ENCODE data around the gene TTC7B. TPM values are rescaled to one million over a fixed set of nuclear protein-coding genes. Genes with fewer than 3 reads are reported as not detected.

TTC7B gene
- total and polyA plus RNA-seq, 2 of the 8 experiments (the other 6 are each of a cell fraction or from before 2014, with no cell fraction given): 23.7 to 34.0 TPM

GRCh38 chr14:90539496-90539775 lies 276.8 kb downstream of the TTC7B start:
- Histone ChIP-seq H3K36me3 (ENCODE audit: control insufficient read depth in 2 of 4, insufficient read depth in 4 of 4, low read length in 3 of 4) (no peaks in the 10 kb centered on the region), H3K27me3 (replicated peaks in 1 of 4; ENCODE audit: control insufficient read depth in 3 of 4, extremely low read depth in 1 of 4, insufficient read depth in 3 of 4, low read length in 3 of 4) (no peaks in the 10 kb centered on the region), H4K5ac (ENCODE audit: insufficient read length, low read depth, low read length) (no peak overlapping the region), H3K9ac (replicated peaks in 1 of 4; ENCODE audit: extremely low read depth in 1 of 4, low read depth in 3 of 4, low read length in 3 of 4) (no peak overlapping the region), H3K4me1 (replicated peaks in 1 of 4; ENCODE audit: control insufficient read depth in 3 of 4, insufficient read depth in 4 of 4, low read length in 3 of 4) (peaks cover 0 to 8% (median 1%) of the 10 kb centered on the region in 4 experiments; a peak in 4 of 7 replicates), H3K18ac (ENCODE audit: extremely low read depth, low read length) (no peak overlapping the region), H2BK120ac (replicated peaks; ENCODE audit: low read depth, low read length) (no peak overlapping the region), H2BK20ac (ENCODE audit: low read length) (no peak overlapping the region), H3K9me3 (ENCODE audit: insufficient read depth in 2 of 2, low read depth in 1 of 2, low read length in 1 of 2) (no peaks in the 10 kb centered on the region), H2BK12ac (ENCODE audit: low read depth, low read length) (no peak overlapping the region), H4K8ac (ENCODE audit: extremely low read depth, insufficient read depth, low read length) (peak overlapping the region; percentile 53; the same call in 1 of the 2 replicates), H3K79me2 (ENCODE audit: control insufficient read depth in 1 of 2, insufficient read depth in 2 of 2, low read length in 2 of 2) (no peaks in the 10 kb centered on the region), H3K23me2 (ENCODE audit: low read depth, low read length) (peaks cover 2% of the 10 kb centered on the region; the same call in 1 of the 2 replicates), H4K91ac (replicated peaks; ENCODE audit: insufficient read length, low read length) (no peak overlapping the region), H3K56ac (replicated peaks; ENCODE audit: insufficient read length, low read depth, low read length) (no peak overlapping the region), H3K4me2 (ENCODE audit: insufficient read depth in 1 of 2, low read depth in 2 of 2, low read length in 2 of 2) (no peak overlapping the region), H3K4ac (replicated peaks; ENCODE audit: insufficient read length, low read depth, low read length) (no peak overlapping the region), H2AK5ac (ENCODE audit: low read depth, low read length) (0 out of 2 replicates have a peak overlapping the region, but pooled peaks have one; percentile 24), H3K23ac (ENCODE audit: insufficient read length) (no peak overlapping the region), H3K14ac (ENCODE audit: insufficient read length) (no peak overlapping the region), H2BK5ac (ENCODE audit: low read depth, low read length) (no peak overlapping the region), H3K27ac (ENCODE audit: low read depth, low read length) (no peak overlapping the region), H2AFZ (ENCODE audit: low read length) (no peak overlapping the region), H4K20me1 (replicated peaks in 1 of 2; ENCODE audit: control insufficient read depth in 1 of 2, insufficient read depth in 2 of 2, low read length in 2 of 2) (no peaks in the 10 kb centered on the region), H3K4me3 (ENCODE audit: extremely low read depth in 1 of 4, insufficient read depth in 2 of 4, low read depth in 3 of 4, low read length in 4 of 4) (no peak overlapping the region), H3K79me1 (ENCODE audit: low read depth, low read length) (no peaks in the 10 kb centered on the region; the same call in 1 of the 2 replicates), H2BK15ac (ENCODE audit: low read length) (no peak overlapping the region)
- DNase-seq (ENCODE audit: low read depth in 1 of 2, low spot score in 2 of 2): no peak
- no peak for FAIRE-seq
- POLR2A ChIA-PET (ENCODE audit: partially characterized antibody): interaction anchor here (1.0 to 1.6 kb wide), 3 partner anchors 10 to 17 kb away, joined by 3 to 4 read pairs (median 3); no protein-coding TSS in a partner anchor
- CTCF ChIA-PET (ENCODE audit: partially characterized antibody): no interaction called here
- 83% methylated on average over 2 of the region's 3 CpGs; no CpG with 5 or more reads in 1 of the 2 experiments for WGBS, 2 experiments (ENCODE audit: extremely low coverage in 1 of 2, insufficient coverage in 1 of 2, insufficient read length in 1 of 2, insufficient replicate concordance in 2 of 2, low coverage in 1 of 2, low lambda C conversion rate in 2 of 2, missing lambda C conversion rate in 1 of 2)
- TF ChIP-seq KDM4A (IDR thresholded peaks at IDR 0.05; ENCODE audit: low read depth, low read length, severe bottlenecking): no peak
- TF ChIP-seq EZH2 (IDR thresholded peaks at IDR 0.05; ENCODE audit: low read depth, low read length, severe bottlenecking): no peak
- no peak for TF ChIP-seq SUZ12 (IDR thresholded peaks at IDR 0.05; ENCODE audit: low read length)
